Activated effector memory CD4-positive, alpha-beta T cell treated with anti-CD3 and anti-CD28 coated beads, Interleukin-2, amount 50 U/mL, for 16 hours (primary cell): ENCODE data around the gene RDX.

Experiments used
- DNase-seq: peaks from one replicate; pipeline ENCODE4 v3.0.0-alpha.2; 2020

RDX gene

GRCh38 chr11:110162216-110162615, 134.2 kb downstream of the RDX start:
- no peak for DNase-seq

GRCh38 chr11:110161061-110161460, 135.4 kb downstream of the RDX start:
- no peak for DNase-seq

DNA sequence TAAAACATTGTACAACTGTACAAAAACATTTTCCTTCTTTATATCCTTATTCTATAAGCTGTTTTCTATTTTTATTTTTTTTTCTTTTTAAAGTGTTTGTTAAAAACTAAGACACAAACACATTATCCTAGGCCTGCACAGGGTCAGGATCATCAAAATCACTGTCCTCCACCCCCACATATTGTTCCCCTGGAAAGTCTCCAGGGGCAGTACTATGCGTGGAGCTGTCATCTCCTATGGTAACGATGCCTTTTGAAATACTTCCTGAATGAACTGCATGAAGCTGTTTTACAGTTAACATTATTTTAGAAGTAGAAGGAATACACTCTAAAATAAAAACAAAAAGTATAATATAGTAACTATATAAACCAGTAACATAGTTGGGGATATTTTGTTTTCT, 136.0 kb downstream of the RDX start:
- DNase-seq = no peak

DNA sequence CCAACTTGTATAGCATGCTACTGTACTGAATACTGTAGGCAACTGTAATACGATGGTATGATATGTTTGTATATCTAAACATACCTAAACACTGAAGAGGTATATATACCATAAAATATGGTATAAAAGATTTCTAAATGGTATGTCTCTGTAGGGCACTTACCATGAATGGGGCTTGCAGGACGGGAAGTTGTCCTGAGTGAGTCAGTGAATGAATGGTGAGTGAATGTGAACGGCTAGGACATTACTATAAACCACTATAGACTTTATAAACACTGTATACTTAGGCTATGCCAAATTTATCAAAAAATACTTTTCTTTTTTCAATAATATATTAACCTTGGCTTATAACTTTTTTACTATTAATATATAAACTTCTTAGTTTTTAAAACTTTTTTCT, 136.4 kb downstream of the RDX start:
- no peak for DNase-seq

DNA sequence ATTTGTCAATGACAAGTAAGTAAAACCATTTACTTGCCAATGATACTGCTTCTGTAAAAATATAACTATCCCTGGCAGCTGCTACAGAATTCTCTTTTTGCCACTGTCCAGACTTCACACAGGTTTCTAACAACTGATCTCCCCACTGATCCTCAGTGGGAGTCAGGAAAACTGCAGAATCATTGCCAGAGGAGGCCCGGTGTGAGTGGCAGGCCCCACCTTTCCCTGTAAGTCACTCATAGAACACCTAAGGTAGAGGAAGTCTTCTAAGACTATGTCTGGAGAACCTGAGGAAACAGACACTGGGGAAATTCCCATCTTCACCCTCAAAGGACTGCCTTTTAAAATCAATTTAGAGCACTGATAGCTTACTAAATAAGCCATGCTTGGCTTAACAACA, 136.9 kb downstream of the RDX start:
- no peak for DNase-seq

GRCh38 chr11:110158317-110159200, 137.9 kb downstream of the RDX start:
- no peak for DNase-seq

DNA sequence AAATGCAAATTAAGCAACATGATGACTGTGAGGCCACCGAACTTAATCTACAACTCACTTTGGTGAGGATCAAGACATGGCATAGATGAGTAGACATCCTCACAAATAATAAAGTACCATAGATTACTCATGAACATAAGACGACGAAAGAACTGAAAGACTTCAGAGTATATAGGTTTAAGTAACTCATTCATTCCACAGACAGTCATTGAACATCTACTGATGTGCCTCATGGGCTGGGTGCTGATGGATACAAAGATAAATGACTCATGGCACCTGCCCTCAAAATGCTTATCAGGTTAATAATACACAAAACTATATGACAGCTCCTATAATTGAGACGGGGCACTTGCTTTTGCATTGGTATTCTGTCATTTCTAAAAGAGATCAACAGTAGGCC, 139.9 kb downstream of the RDX start:
- no peak for DNase-seq

DNA sequence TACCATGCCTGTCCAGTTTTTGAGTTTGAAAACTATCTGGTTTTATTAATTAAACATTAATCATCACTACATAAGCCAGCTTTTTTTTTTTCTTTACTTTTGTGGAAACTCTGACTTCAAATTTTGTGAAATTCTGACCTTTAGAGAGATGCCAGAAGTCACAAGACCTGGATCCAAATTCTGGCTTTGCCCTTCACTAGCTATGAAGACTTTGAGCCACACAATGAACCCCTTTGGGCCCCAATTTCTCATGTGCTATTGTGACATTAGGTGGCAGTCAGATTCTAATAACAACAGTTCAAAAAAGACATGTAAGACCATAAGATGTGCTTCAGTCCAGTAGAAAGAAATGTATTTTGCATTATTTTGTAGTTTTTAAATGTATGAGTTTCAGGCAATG, 142.9 kb downstream of the RDX start:
- no peak for DNase-seq

GRCh38 chr11:110152199-110152598, 144.2 kb downstream of the RDX start:
- DNase-seq = no peak

DNA sequence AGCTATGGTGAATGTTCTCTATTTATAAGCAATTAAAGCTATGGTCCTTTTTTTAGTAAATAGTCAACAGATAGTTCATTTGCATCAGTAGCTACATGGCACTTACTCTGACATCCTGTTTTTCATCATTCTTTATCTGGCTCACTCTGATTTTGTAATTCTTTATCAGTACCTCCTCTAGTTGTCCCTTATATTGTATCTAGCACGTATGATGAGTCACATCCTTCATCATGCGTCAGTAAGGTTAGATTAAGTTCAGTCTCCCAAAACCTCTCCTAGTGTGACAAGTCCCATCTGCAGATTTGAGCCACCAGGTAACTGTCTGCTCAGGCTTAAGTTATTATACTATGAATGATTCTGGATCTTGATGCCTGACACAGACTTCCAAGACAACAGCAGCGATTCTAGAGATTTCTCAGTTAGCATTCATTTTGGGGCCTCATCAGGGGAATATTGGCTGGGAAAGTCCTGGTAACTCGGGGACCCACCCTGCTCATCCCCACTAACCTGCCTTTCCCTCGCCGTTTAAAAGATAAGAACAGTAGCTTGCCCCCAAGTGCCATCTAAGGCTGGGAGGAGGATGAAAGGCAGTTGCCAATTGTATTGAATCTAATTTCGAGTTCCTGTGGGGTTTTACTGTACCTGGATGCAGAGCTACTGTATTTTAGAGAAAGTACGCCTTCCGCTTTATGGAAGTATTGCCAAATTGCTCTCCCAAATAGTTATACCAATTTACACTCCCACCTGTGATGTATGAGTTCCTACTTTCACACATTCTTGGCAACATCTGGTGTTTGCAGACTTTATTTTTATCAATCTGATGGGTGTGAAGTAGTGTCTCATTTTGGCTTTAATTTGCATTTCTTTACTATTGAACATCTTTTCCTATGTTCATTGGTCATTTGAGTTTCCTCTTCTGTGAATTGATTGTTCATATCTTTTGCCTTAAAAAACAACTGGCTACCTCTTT, 147.4 kb downstream of the RDX start:
- DNase-seq = no peak

DNA sequence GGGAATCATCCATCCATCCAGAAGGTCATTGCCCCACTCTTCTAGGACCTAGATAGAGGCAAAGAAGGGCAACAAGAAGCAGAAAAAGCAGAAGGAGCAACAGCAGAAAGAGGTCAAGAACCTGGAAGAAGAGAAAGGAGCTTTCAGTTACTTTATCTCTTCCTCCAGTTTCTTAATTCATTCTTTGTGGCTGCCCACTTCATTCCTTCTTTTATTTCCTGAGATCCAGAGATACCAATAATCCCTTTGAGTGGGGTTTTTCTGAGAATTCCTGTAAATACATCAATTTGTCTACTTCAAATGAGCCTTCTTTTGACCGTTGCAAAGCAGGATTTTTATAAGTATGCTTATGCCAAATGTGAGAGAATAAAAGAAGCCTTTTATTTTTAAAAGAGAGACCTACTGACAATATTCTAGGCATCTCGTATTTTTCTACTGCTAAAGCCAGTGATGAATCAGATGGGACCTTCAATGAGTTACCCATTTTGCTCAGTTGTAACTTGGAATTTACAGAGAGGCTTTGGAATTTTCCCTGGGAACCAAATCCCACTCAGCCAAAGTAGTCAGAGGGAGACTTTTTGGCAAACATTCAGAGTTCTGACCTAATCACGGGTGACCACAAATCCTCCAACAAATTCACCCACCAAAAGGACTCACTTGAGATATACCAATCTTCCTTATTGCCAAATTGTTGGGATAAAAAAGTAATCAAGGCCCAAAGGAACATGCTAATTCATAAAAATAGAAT, 148.3 kb downstream of the RDX start:
- DNase-seq = no peak

GRCh38 chr11:110141812-110142211, 154.6 kb downstream of the RDX start:
- no peak for DNase-seq

DNA sequence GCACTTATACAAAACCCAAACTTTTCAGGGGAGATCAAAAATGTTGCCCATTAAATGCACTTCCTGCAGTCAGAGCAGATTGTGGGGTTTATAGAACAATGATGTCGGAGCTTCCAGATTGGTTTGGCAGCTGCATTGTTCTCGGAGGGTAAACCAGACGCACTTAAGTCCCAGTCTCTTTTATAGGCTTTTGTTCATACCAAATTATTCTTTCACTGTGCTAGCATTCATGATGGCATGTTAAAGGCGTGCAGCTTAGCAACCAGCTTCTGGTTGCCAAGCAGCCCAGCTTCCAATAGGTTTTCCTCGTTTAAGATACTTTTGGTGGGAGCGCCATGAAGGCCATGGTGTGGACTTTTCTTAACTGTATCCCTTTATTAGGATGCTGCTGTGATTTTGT, 162.3 kb downstream of the RDX start:
- no peak for DNase-seq

DNA sequence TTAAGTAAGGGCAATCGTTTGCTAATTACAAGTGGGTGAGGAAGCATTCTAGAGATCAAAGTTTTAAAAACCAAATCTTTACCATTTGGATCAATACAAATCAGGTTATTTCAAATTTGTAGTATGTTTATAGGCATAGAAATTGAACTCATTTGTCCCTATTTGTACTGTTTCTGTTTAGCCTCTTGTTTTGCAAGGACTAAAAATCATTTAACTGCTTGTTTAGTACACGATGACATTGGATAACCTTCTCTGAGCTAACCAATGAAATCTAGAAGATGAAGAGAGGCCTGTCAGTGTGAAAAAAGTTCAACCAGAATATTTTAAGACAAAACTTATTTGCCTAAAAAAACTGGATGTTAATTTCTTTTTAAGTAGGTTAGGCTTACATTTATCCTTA, 163.3 kb downstream of the RDX start:
- DNase-seq = no peak

DNA sequence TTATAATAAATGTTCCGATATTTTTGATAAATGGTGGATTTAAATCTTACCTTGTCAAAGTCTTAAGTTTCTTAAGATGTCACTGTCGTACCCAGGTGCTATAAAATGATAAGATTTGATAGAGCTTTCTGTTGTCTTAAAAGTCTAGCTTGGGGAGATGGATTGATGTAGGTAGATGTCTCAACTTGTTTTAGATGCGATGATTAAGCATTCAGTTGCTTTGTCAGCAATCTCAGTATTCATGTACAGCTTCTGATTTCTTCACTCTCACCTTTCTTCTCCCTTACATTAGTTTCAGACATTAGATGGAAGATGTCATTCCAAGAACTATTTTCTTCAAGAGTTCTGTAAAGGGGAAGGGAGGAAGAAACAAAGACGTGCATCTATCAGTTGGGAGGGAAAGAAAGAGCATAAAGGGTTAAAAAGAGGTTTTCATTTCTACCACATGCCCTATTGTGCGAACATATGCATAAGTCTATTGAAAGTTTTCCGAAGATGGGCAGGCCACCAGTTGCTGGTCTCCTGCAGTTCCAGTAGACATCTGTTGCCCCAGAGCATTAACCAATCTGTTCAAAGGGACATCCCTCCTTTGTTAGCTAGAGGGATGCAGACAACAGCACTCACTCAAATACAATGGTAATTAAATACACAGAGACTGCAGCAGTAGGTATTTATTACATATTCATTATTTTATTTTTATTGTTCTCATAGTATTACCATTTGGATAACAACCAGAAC, 164.9 kb downstream of the RDX start:
- DNase-seq = no peak

DNA sequence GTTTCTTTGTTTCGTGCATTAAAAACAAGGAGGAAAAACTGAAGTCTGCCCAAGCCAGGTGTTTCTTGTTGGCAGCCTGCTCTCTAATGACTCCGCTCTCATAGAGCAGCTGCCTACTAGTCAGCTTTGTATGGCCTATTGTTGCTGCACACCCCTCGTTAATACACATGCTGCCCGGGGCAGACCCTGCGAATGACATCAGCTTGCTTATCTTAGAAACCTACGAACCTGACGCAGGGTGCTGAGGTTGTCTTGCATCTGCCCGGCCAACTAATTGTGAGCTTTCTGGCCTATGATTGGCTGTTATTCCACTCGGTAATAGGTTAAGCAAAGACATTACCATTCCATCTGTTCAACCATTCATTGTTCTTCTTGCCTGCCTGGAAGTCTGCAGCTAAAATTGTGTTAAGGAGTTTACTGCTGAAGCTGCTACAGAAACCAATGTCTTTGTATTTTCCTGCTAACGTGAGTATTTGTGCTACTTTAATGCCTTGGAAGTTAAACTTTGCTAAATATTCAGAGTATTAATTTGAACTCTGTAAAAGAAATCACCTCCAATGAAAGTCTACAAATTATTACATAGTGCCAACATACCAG, 165.7 kb downstream of the RDX start:
- no peak for DNase-seq

- DNase-seq = no peak
Measured at GRCh38 chr11:110128161-110128560, 168.3 kb downstream of the RDX start.

DNA sequence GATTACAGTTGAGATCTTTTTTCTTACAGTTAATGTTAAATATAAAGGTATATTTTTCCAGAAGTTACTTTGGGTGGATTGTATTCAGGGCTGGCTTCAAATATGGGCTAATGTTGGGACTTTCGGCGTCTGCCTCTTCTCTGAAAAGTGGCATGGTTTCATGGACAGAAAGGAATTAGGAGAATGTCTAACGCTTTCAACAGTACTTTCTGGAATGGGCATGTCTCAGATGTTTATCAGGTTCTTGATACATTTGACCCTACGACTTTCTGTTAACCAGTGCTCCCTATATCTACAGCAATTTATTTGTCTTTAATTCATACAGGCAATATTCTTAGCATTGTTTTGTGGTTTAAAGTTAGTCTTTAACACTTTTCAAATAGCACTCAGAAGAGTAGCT, 169.5 kb downstream of the RDX start:
- DNase-seq = no peak

- no peak for DNase-seq
Measured at GRCh38 chr11:110125632-110126031, 170.8 kb downstream of the RDX start.
